LNCaP clone FGC (cell line): ENCODE results near the gene ACTR8.

Source experiments
- DNase-seq: peaks from one replicate; pipeline ENCODE4 v3.0.0-alpha.2; 2011; ENCODE audit warnings: low read depth
- H3K4me3 ChIP-seq: 2 replicates; pipeline ENCODE4 v1.5.1; 2011; ENCODE audit warnings: mild to moderate bottlenecking, low read depth, low read length, control low read depth
- CTCF ChIP-seq: IDR thresholded peaks from 2 replicates; pipeline ENCODE4 v1.5.1; 2012; ENCODE audit warnings: mild to moderate bottlenecking; ENCODE audit not compliant: control insufficient read depth, insufficient read depth; ENCODE audit errors: extremely low read depth

The ACTR8 gene

DNA sequence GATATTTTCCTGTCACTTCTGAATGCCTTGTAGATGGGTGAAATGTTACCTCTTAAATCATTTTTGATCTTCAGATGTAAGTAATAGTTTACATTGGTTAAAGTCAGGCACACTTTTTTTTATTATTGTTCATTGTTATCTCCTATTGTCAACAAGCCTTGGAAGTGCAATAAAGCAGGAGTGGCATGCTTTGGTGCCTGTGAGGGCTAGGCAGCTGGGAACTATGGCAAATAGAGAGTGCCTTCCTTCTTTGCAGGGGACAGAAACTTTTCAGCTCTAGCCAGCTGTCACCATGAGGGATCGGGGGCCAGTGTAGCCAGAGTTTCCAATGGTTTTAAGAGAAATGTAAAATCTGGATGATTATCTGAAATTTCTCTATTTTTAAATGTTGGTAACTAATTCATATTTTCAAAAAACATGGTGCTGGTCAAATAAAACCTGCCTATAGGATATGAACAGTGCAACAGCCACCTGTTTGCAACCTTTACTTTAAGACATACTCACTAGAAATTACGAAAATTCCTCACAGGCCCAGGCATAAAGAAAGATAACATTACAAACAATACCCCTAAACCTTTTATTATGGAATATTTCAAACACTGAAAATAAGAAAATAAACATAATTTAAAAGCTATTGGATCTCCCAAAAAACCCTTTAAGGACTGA, 18.8 kb upstream of the ACTR8 start:
- H3K4me3 ChIP-seq: no peak overlapping the region
- no peak for DNase-seq
- no peak for TF ChIP-seq CTCF

DNA sequence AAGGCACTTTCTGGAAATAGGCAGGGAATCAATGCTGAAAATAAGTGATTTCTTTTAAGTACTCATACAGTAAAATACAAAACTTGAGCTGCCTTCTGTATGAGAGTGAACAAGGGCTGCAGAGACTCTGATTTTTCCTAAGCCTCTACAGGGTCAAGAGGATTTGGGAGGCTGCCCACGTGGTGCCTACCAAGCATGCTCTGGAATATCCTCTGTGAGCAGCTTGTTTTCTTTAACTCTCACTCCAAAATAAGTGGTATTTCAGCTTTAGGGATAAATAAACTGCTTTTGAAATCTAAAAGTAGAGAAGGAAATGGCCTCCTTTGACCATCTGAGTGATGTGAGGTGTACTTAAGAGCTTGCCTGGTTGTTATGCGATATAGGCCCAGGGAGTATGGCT, 17.8 kb upstream of the ACTR8 start:
- TF ChIP-seq CTCF: no peak
- no peak for DNase-seq
- no peak overlapping the region for H3K4me3 ChIP-seq

- H3K4me3 ChIP-seq: peak overlapping the region; percentile 97
- DNase-seq: no peak
- no peak for TF ChIP-seq CTCF
Measured at GRCh38 chr3:53892286-53892637, 10.3 kb upstream of the ACTR8 start.

DNA sequence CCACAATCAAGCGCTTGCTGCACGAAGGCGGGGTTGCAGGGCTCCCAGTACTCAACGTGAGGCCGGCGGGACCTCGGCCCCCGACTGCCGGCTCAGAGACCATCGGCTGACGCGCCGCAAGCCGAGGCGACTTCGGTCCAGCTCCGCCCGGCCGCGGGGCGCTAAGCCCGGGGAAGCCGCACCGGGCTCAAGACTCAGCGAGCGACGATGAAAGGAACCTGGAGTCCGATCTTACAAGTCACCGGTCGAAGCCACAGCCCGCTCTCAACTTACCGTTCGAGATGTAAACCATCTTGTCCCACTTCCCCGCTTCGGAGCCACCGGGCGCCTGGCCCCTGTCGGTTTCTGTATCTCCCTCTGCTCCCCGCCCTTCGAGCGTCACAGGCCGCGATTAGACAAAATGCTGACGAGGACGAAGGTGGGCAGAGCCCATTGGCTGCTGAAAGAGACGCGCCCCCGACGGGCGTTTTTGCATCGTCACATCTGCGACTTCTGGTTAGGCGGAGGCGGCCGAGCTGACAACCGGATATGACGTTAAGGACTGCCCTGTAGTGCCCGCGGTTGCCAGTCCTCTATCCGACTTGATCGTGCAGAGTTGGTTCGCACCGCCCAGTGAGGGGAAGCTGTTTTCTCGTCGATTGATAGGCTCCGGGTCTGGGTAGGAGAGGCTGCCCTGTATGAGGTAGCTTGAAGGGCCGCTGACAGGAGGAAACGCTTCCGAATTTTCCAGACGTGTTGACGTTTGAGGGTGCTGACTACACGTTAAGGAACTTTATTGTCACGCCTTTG, 9.7 kb upstream of the ACTR8 start, which contains the start of gene SELENOK:
TSS of gene SELENOK (minus strand) at position 363 of the 789 bp plus-strand sequence.
- no peak for TF ChIP-seq CTCF
- peak within 1 kb of the TSS; percentile 97 for H3K4me3 ChIP-seq
- DNase-seq: peak; percentile 99

DNA sequence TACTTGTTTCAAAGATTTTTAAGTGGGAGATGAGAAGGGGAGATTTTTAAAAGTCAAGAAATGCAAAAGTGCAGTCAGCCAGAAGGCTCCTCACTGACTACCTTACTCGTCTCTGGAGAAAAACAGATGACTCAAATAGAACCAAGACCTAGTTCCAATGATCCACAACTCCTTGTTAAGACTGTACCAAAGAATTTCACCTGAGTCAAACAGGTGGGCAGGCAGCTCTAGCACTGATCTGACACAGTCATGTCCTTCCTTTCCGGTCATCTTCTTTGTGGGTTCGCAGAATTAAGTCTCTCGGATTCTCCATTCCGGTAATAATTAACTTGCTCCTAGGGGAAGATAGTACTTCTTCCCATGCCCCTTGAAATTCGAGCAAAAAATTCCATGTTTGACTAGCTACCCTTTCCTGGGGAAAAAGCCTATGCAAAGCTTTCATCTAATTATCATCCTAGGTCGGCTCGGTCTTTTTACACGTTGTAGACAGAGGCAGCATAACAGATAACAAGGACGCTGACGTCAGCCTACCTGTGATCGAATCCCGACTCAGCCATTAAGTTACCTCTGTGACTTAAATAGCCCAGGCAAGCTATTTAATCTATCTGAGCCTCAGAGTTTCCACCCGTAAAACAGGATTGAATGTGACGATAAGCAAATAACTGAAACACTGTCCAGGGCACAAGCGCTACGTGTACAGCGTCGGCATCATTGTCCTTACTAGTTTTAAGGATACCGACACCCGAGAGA, 8.9 kb upstream of the ACTR8 start:
- peak overlapping the region; percentile 97 for H3K4me3 ChIP-seq
- TF ChIP-seq CTCF: no peak
- no peak for DNase-seq

DNA sequence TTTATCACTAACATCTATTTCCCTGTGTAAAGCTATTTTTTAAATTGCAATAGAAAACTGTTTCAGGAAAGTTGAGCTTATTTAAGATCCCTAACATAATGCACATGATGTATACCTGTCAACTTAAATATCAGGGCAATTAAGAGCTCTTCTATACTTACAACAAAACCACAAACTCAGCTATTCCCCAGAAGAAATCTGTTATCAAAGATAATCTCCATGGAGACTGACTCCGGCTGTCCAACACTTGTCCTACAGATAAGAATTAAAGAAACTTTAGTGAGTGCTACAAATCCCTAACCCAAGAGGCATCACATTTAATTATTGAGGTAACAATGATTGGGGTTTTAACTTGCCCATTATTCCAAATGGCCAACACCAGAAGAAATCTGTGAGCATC, 6.3 kb upstream of the ACTR8 start:
- no peak overlapping the region for H3K4me3 ChIP-seq
- no peak for TF ChIP-seq CTCF
- no peak for DNase-seq
